GM12892 (cell line): Measurements from ENCODE around the gene ZNF398.
A peak's percentile ranks its signal among the peaks of the same experiment; 100 is the strongest.
"Not testable (repeated sequence)": the region's sequence is repeated elsewhere in the genome, so short reads cannot be mapped to it uniquely, and the experiment has no call there.

Experiments
- DNase-seq: peaks from one replicate; pipeline ENCODE4 v3.0.0; 2011; ENCODE audit not compliant: insufficient read length
- FAIRE-seq: peaks from 2 replicates; lab custom pipeline; 2011; peaks lifted over from hg19 to GRCh38; lab: Jason Lieb, UNC
- POLR2A ChIP-seq: IDR thresholded peaks from 2 replicates; pipeline ENCODE4 v1.6.1; 2011; ENCODE audit warnings: low read depth, low read length, control low read depth
- POLR2AphosphoS5 ChIP-seq: IDR thresholded peaks from 2 replicates; pipeline ENCODE4 v1.6.1; 2011; ENCODE audit warnings: low read depth, low read length, control low read depth
- TAF1 ChIP-seq: IDR thresholded peaks from 2 replicates; pipeline ENCODE4 v1.6.1; 2011; ENCODE audit warnings: low read depth, mild to moderate bottlenecking, control low read depth, low read length, borderline replicate concordance

Gene ZNF398

GRCh38 chr7:149126662-149127266, 20.5 kb upstream of the ZNF398 start:
- TF ChIP-seq POLR2AphosphoS5 (no peak), TAF1 (peak; percentile 23; the same call in 1 of the 2 replicates)
- DNase-seq (peak; percentile 69), FAIRE-seq (peak; percentile 5)

- FAIRE-seq = no peak
- TF ChIP-seq POLR2A = no peak
- TF ChIP-seq POLR2AphosphoS5 = no peak
- no peak for TF ChIP-seq TAF1
- no peak for DNase-seq
Observed at GRCh38 chr7:149130572-149131198, 16.6 kb upstream of the ZNF398 start.

- DNase-seq (no peak), FAIRE-seq (no peak)
- TF ChIP-seq POLR2AphosphoS5 (no peak), POLR2A (no peak)
Observed at GRCh38 chr7:149133028-149133710, 14.1 kb upstream of the ZNF398 start.

GRCh38 chr7:149136118-149136517, 11.1 kb upstream of the ZNF398 start:
- DNase-seq (no peak), FAIRE-seq (no peak)
- TF ChIP-seq POLR2A (no peak), POLR2AphosphoS5 (no peak), TAF1 (no peak)

- FAIRE-seq = no peak
- no peak for DNase-seq
- TF ChIP-seq POLR2AphosphoS5 (no peak), POLR2A (no peak), TAF1 (no peak)
Observed at GRCh38 chr7:149140831-149141230, 6.4 kb upstream of the ZNF398 start.

GRCh38 chr7:149141893-149142292, 5.4 kb upstream of the ZNF398 start:
- DNase-seq (no peak), FAIRE-seq (no peak)
- TF ChIP-seq POLR2AphosphoS5 (no peak), TAF1 (no peak), POLR2A (no peak)

GRCh38 chr7:149144436-149144922, 2.8 kb upstream of the ZNF398 start:
- not testable (repeated sequence) for DNase-seq, FAIRE-seq

GRCh38 chr7:149145031-149145845, 2.0 kb upstream of the ZNF398 start:
- no peak for FAIRE-seq
- peak; percentile 26; the same call in 1 of the 2 replicates for TF ChIP-seq POLR2A
- no peak for TF ChIP-seq POLR2AphosphoS5
- no peak for TF ChIP-seq TAF1
- no peak for DNase-seq

GRCh38 chr7:149147752-149148653, 750 bp downstream of the ZNF398 start:
- no peak for FAIRE-seq
- DNase-seq = peak; percentile 59

GRCh38 chr7:149150981-149151380, 3.7 kb downstream of the ZNF398 start:
- TF ChIP-seq TAF1 = no peak
- no peak for TF ChIP-seq POLR2AphosphoS5
- no peak for TF ChIP-seq POLR2A
- no peak for DNase-seq
- FAIRE-seq = no peak

More at GRCh38 chr7:149147752-149148653, 750 bp downstream of the ZNF398 start:
- peak; percentile 48; the same call in 1 of the 2 replicates for TF ChIP-seq POLR2A
- TF ChIP-seq POLR2AphosphoS5 = no peak
- no peak for TF ChIP-seq TAF1

- no peak for FAIRE-seq
- TF ChIP-seq POLR2A (no peak), TAF1 (no peak), POLR2AphosphoS5 (no peak)
- no peak for DNase-seq
Observed at GRCh38 chr7:149153346-149153745, 6.1 kb downstream of the ZNF398 start.
